ENCODE data around the gene MAST1.

DNA sequence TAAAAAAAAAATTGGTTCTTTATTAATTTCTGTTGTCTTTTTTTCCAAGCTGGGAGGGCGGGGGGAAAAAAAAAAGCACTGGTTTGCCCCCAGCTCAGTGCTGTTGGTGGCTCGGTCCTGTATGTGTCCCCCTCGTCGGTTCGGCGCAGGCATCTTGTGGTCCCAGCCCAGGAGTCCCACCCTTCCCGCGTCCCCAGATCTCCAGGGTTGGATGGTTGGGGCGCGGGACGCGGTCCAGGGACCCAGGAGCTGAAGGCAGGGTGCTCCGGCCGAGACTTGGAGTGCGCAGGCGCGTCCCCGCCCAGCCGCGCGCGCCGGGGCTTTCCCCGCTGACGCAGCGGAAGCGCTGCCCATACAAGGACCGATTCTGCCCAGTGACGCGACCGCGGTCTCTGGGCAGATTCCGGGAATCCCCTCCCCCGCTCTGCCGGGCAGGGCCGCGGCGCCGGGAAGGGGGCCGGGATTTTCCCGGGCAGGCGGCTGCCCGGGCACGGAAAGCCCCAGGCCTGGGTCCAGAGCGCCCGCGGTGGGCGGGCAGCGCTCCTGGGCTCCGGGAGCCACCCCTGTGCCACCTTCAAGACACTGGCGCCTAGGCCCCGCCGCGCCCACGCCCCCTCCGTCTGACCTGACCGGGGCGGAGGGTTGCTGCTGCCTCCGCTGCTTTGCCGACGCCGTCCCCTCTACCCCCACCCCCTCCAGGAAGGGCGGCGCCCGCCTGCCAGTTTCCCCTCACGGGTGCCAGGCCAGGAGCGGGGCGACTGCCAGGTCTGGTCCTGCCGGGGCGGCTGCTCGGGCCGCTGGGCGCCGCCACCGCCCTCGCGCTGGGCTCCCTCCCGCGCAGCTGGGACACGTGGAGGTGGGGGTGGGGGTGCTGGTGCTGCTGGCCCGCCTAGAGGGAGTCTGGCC is 44.8 kb upstream of the MAST1 start:
- no peak for TF ChIP-seq CTCF (IDR thresholded peaks at IDR 0.05)
- TF ChIP-seq POLR2A (IDR thresholded peaks at IDR 0.05), result peak; percentile 67 to 87
